Stimulated activated CD8-positive, alpha-beta memory T cell treated with anti-CD3 and anti-CD28 coated beads, Interleukin-7, amount 100 ng/mL, for 4 hours (primary cell): Measurements from ENCODE around the gene KCNQ2.
"Not testable (repeated sequence)": the region's sequence is repeated elsewhere in the genome, so short reads cannot be mapped to it uniquely, and the experiment has no call there.

Experiments used
- DNase-seq, 2 donors: peaks; one replicate each; pipeline ENCODE4 v3.0.0-alpha.2; 2020; ENCODE audit warnings: low read depth in 2 of 2

KCNQ2 gene

GRCh38 chr20:63385819-63386218, 86.6 kb downstream of the KCNQ2 start:
- no peak for DNase-seq

- DNase-seq: no peak
Observed at GRCh38 chr20:63384336-63384735, 88.1 kb downstream of the KCNQ2 start.

- DNase-seq: no peak
Observed at GRCh38 chr20:63383556-63383955, 88.9 kb downstream of the KCNQ2 start.

GRCh38 chr20:63382551-63383300, 89.7 kb downstream of the KCNQ2 start:
- no peak for DNase-seq

GRCh38 chr20:63381781-63382431, 90.5 kb downstream of the KCNQ2 start:
- DNase-seq: no peak

GRCh38 chr20:63380346-63380870, 92.0 kb downstream of the KCNQ2 start:
- DNase-seq: no peak

- not testable (repeated sequence) for DNase-seq
Observed at GRCh38 chr20:63379872-63380271, 92.6 kb downstream of the KCNQ2 start.

- DNase-seq: no peak
Observed at GRCh38 chr20:63379296-63379695, 93.2 kb downstream of the KCNQ2 start.

GRCh38 chr20:63378626-63379025, 93.8 kb downstream of the KCNQ2 start:
- DNase-seq: no peak

GRCh38 chr20:63377951-63378381, 94.5 kb downstream of the KCNQ2 start:
- DNase-seq: no peak

- no peak for DNase-seq
Observed at GRCh38 chr20:63377256-63377941, 95.1 kb downstream of the KCNQ2 start.

GRCh38 chr20:63376283-63377250, 95.9 kb downstream of the KCNQ2 start:
- DNase-seq: no peak

- no peak for DNase-seq
Observed at GRCh38 chr20:63375438-63375837, 97.0 kb downstream of the KCNQ2 start.

GRCh38 chr20:63374504-63374903, 98.0 kb downstream of the KCNQ2 start:
- DNase-seq: no peak

- DNase-seq: no peak
Observed at GRCh38 chr20:63373996-63374395, 98.5 kb downstream of the KCNQ2 start.

GRCh38 chr20:63372971-63373885, 99.2 kb downstream of the KCNQ2 start:
- DNase-seq: no peak

- DNase-seq: no peak
Observed at GRCh38 chr20:63371291-63371865, 101.1 kb downstream of the KCNQ2 start.

- DNase-seq: no peak
Observed at GRCh38 chr20:63370618-63371187, 101.8 kb downstream of the KCNQ2 start.
